Measurements from ENCODE around the gene CTNNBL1.

The CTNNBL1 gene

GRCh38 chr20:37914672-37915433 is 221.0 kb downstream of the CTNNBL1 start:
- TF ChIP-seq CTCF (conservative IDR thresholded peaks at IDR 0.05; ENCODE audit: control insufficient read depth, insufficient read depth, low read depth, low read length) = no peak
- no peak overlapping the region for H3K4me3 ChIP-seq (ENCODE audit: control insufficient read depth, low read depth, low read length)
- DNase-seq (ENCODE audit: low read depth) = no peak

- no peak overlapping the region for H3K4me3 ChIP-seq (ENCODE audit: control insufficient read depth, low read depth, low read length)
- TF ChIP-seq CTCF (conservative IDR thresholded peaks at IDR 0.05; ENCODE audit: control insufficient read depth, insufficient read depth, low read depth, low read length) = no peak
- no peak for DNase-seq (ENCODE audit: low read depth)
These were observed 221.6 kb downstream of the CTNNBL1 start for GRCh38 chr20:37915434-37915787.

- TF ChIP-seq CTCF (conservative IDR thresholded peaks at IDR 0.05; ENCODE audit: control insufficient read depth, insufficient read depth, low read depth, low read length) = peak; percentile 25
- H3K4me3 ChIP-seq (ENCODE audit: control insufficient read depth, low read depth, low read length) = no peak overlapping the region
- DNase-seq (ENCODE audit: low read depth) = no peak
These were observed 222.2 kb downstream of the CTNNBL1 start for GRCh38 chr20:37915800-37916570.

GRCh38 chr20:37917461-37917860 is 223.6 kb downstream of the CTNNBL1 start:
- no peak overlapping the region for H3K4me3 ChIP-seq (ENCODE audit: control insufficient read depth, low read depth, low read length)
- no peak for TF ChIP-seq CTCF (conservative IDR thresholded peaks at IDR 0.05; ENCODE audit: control insufficient read depth, insufficient read depth, low read depth, low read length)
- no peak for DNase-seq (ENCODE audit: low read depth)

GRCh38 chr20:37918035-37918434 is 224.2 kb downstream of the CTNNBL1 start:
- no peak overlapping the region for H3K4me3 ChIP-seq (ENCODE audit: control insufficient read depth, low read depth, low read length)
- TF ChIP-seq CTCF (conservative IDR thresholded peaks at IDR 0.05; ENCODE audit: control insufficient read depth, insufficient read depth, low read depth, low read length) = no peak
- no peak for DNase-seq (ENCODE audit: low read depth)

GRCh38 chr20:37919389-37920040 is 225.7 kb downstream of the CTNNBL1 start:
- TF ChIP-seq CTCF (conservative IDR thresholded peaks at IDR 0.05; ENCODE audit: control insufficient read depth, insufficient read depth, low read depth, low read length) = no peak
- DNase-seq (ENCODE audit: low read depth) = no peak
- no peak overlapping the region for H3K4me3 ChIP-seq (ENCODE audit: control insufficient read depth, low read depth, low read length)

Data from fibroblast of mammary gland (primary cell).